WTC11 (cell line): Measurements from ENCODE around the gene CCDC81. TPM values are rescaled to one million over a fixed set of nuclear protein-coding genes. Genes with fewer than 3 reads are reported as not detected.

Source experiments
- ATAC-seq: fragments of 200-7000 bp; cut with Tn5 transposase; 2 replicates; pipeline ENCODE4 v1.10.0; 2021; ENCODE audit warnings: mild to moderate bottlenecking, moderate library complexity
- CTCF ChIA-PET: fragments of 300-600 bp; sonication (Branson Sonifier 250); formaldehyde crosslinking; loops from one replicate; lab custom pipeline; 2021; ENCODE audit warnings: antibody characterized with exemption; lab: Charles Lee
- POLR2A ChIA-PET: fragments of 350-600 bp; sonication (Branson Sonifier 250); formaldehyde crosslinking; loops from one replicate; lab custom pipeline; 2021; ENCODE audit warnings: antibody characterized with exemption; lab: Charles Lee
- DNase-seq: peaks from one replicate; pipeline ENCODE4 v3.0.0; 2021; ENCODE audit warnings: low spot score
- H3K27ac Mint-ChIP-seq: 2 replicates; pipeline ENCODE4 v1.8.0; 2021; ENCODE audit warnings: mixed read lengths
- H3K27me3 Mint-ChIP-seq: 2 replicates; pipeline ENCODE4 v1.8.0; 2021; ENCODE audit warnings: low read depth, mild to moderate bottlenecking, moderate library complexity, mixed read lengths
- H3K36me3 Mint-ChIP-seq: 2 replicates; pipeline ENCODE4 v1.8.0; 2021; ENCODE audit warnings: mixed read lengths
- H3K4me1 Mint-ChIP-seq: 2 replicates; pipeline ENCODE4 v1.8.0; 2022; ENCODE audit warnings: mixed read lengths
- H3K4me3 Mint-ChIP-seq: 2 replicates; pipeline ENCODE4 v1.8.0; 2021; ENCODE audit warnings: mild to moderate bottlenecking, moderate library complexity, mixed read lengths
- H3K9me3 Mint-ChIP-seq: 2 replicates; pipeline ENCODE4 v1.8.0; 2021; ENCODE audit warnings: mixed read lengths
- AFF4 ChIP-seq: sonication (generic); formaldehyde crosslinking; IDR thresholded peaks from 2 replicates; pipeline ENCODE4 v1.8.1; 2023; ENCODE audit warnings: mild to moderate bottlenecking, missing genetic modification reagents, borderline replicate concordance
- CBFB ChIP-seq: sonication (generic); formaldehyde crosslinking; IDR thresholded peaks from 2 replicates; pipeline ENCODE4 v1.8.1; 2022; ENCODE audit warnings: mild to moderate bottlenecking, low read depth, missing genetic modification reagents
- CREM ChIP-seq: sonication (generic); formaldehyde crosslinking; IDR thresholded peaks from 2 replicates; pipeline ENCODE4 v1.8.1; 2022; ENCODE audit warnings: mild to moderate bottlenecking, missing genetic modification reagents, moderate library complexity
- ELF4 ChIP-seq: sonication (generic); formaldehyde crosslinking; IDR thresholded peaks from 2 replicates; pipeline ENCODE4 v1.8.1; 2022; ENCODE audit warnings: low read depth, mild to moderate bottlenecking, moderate library complexity, missing genetic modification reagents
- ESRRA ChIP-seq: sonication (generic); formaldehyde crosslinking; IDR thresholded peaks from 2 replicates; pipeline ENCODE4 v1.8.1; 2022; ENCODE audit warnings: mild to moderate bottlenecking, missing genetic modification reagents, borderline replicate concordance
- FOXP1 ChIP-seq: sonication (generic); formaldehyde crosslinking; IDR thresholded peaks from 2 replicates; pipeline ENCODE4 v1.8.0; 2022; ENCODE audit warnings: missing genetic modification reagents, mild to moderate bottlenecking, moderate library complexity, borderline replicate concordance
- GTF2I ChIP-seq: fragments of 250-450 bp; sonication (Bioruptor Pico); conservative IDR thresholded peaks from 2 replicates; pipeline ENCODE4 v1.4.0; 2021; ENCODE audit warnings: mild to moderate bottlenecking
- HMGXB4 ChIP-seq: sonication (generic); formaldehyde crosslinking; IDR thresholded peaks from 2 replicates; pipeline ENCODE4 v1.8.1; 2023; ENCODE audit warnings: mild to moderate bottlenecking, moderate library complexity, missing genetic modification reagents
- IRF2 ChIP-seq: sonication (generic); formaldehyde crosslinking; IDR thresholded peaks from 2 replicates; pipeline ENCODE4 v1.8.0; 2022; ENCODE audit warnings: low read depth, missing genetic modification reagents, borderline replicate concordance
- JAZF1 ChIP-seq: fragments of 250-450 bp; sonication (Bioruptor Pico); IDR thresholded peaks from 2 replicates; pipeline ENCODE4 v1.9.0; 2021; ENCODE audit warnings: moderate library complexity, mild to moderate bottlenecking, inconsistent platforms
- JUN ChIP-seq: sonication (generic); formaldehyde crosslinking; IDR thresholded peaks from 2 replicates; pipeline ENCODE4 v1.8.0; 2023; ENCODE audit warnings: mild to moderate bottlenecking, missing genetic modification reagents
- KAT7 ChIP-seq: sonication (generic); formaldehyde crosslinking; IDR thresholded peaks from 2 replicates; pipeline ENCODE4 v1.8.1; 2023; ENCODE audit warnings: missing genetic modification reagents, mild to moderate bottlenecking, borderline replicate concordance
- MXD4 ChIP-seq: fragments of 250-450 bp; sonication (Bioruptor Pico); IDR thresholded peaks from 2 replicates; pipeline ENCODE4 v1.8.0; 2021; ENCODE audit warnings: mild to moderate bottlenecking, moderate library complexity, borderline replicate concordance
- PRRX2 ChIP-seq: fragments of 250-450 bp; sonication (Bioruptor Pico); IDR thresholded peaks from 2 replicates; pipeline ENCODE4 v1.8.0; 2021; ENCODE audit warnings: mild to moderate bottlenecking
- RELA ChIP-seq: sonication (generic); formaldehyde crosslinking; IDR thresholded peaks from 2 replicates; pipeline ENCODE4 v1.8.1; 2022; ENCODE audit warnings: missing genetic modification reagents, mild to moderate bottlenecking, borderline replicate concordance
- SP1 ChIP-seq: sonication (generic); formaldehyde crosslinking; conservative IDR thresholded peaks from 2 replicates; pipeline ENCODE4 v1.8.1; 2022; ENCODE audit warnings: missing genetic modification reagents
- ZNF219 ChIP-seq: sonication (generic); formaldehyde crosslinking; IDR thresholded peaks from 2 replicates; pipeline ENCODE4 v1.8.0; 2023; ENCODE audit warnings: missing genetic modification reagents, mild to moderate bottlenecking, borderline replicate concordance
- ZNF232 ChIP-seq: sonication (generic); formaldehyde crosslinking; IDR thresholded peaks from 2 replicates; pipeline ENCODE4 v1.8.0; 2022; ENCODE audit warnings: mild to moderate bottlenecking, missing genetic modification reagents
- ZNF512 ChIP-seq: sonication (generic); formaldehyde crosslinking; IDR thresholded peaks from 2 replicates; pipeline ENCODE4 v1.8.1; 2022; ENCODE audit warnings: missing genetic modification reagents, borderline replicate concordance
- total RNA-seq: library from RNA; stranded (reverse); gene quantifications from 3 replicates; pipeline ENCODE4 v1.2.3, GENCODE V29; 2021
- TF ChIP-seq, protein P1 (sequence below): sonication (generic); formaldehyde crosslinking; IDR thresholded peaks from 2 replicates; pipeline ENCODE4 v1.8.1; 2022; ENCODE audit warnings: mild to moderate bottlenecking, missing genetic modification reagents, moderate library complexity, borderline replicate concordance
- TF ChIP-seq, protein P2 (sequence below): sonication (generic); formaldehyde crosslinking; IDR thresholded peaks from 2 replicates; pipeline ENCODE4 v1.8.1; 2022; ENCODE audit warnings: mild to moderate bottlenecking, moderate library complexity, missing genetic modification reagents
- TF ChIP-seq, protein P3 (sequence below): sonication (generic); formaldehyde crosslinking; IDR thresholded peaks from 2 replicates; pipeline ENCODE4 v1.8.1; 2023; ENCODE audit warnings: mild to moderate bottlenecking, missing genetic modification reagents, moderate library complexity

CCDC81 gene
- total RNA-seq, 1 experiment from 2014 or later: 0.98 TPM

DNA sequence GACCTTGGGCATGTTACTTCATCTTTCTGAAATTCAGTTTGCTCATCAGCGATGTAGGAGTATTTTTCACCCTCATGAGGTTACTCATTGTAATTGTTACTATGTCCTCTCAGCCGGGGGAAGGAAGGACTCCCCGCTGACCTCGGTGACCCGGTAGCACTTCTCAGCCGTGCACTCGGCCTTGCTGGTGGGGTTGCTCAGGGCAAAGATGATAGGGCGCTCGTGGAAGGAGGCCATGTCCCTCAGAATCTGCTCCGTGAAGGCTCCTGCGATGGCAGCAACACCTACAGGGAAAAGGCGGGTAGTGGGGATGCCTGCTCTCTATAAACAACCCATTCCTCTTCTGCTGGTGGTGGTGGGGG, 72.2 kb downstream of the CCDC81 start (continued):
- TF ChIP-seq ELF4 (CRISPR knock-in tag): no peak
- no peak for TF ChIP-seq FOXP1
- no peak for TF ChIP-seq JAZF1 (CRISPR knock-in tag)
- TF ChIP-seq, protein P1, sequence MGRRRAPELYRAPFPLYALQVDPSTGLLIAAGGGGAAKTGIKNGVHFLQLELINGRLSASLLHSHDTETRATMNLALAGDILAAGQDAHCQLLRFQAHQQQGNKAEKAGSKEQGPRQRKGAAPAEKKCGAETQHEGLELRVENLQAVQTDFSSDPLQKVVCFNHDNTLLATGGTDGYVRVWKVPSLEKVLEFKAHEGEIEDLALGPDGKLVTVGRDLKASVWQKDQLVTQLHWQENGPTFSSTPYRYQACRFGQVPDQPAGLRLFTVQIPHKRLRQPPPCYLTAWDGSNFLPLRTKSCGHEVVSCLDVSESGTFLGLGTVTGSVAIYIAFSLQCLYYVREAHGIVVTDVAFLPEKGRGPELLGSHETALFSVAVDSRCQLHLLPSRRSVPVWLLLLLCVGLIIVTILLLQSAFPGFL (CRISPR knock-in tag): no peak
- no peak for TF ChIP-seq HMGXB4
- TF ChIP-seq GTF2I (CRISPR knock-in tag): no peak
- TF ChIP-seq, protein P2, sequence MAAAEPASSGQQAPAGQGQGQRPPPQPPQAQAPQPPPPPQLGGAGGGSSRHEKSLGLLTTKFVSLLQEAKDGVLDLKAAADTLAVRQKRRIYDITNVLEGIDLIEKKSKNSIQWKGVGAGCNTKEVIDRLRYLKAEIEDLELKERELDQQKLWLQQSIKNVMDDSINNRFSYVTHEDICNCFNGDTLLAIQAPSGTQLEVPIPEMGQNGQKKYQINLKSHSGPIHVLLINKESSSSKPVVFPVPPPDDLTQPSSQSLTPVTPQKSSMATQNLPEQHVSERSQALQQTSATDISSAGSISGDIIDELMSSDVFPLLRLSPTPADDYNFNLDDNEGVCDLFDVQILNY (CRISPR knock-in tag): no peak
- no peak for TF ChIP-seq CBFB
- TF ChIP-seq ZNF219 (CRISPR knock-in tag): no peak
- no peak for TF ChIP-seq AFF4 (CRISPR knock-in tag)
- TF ChIP-seq, protein P3, sequence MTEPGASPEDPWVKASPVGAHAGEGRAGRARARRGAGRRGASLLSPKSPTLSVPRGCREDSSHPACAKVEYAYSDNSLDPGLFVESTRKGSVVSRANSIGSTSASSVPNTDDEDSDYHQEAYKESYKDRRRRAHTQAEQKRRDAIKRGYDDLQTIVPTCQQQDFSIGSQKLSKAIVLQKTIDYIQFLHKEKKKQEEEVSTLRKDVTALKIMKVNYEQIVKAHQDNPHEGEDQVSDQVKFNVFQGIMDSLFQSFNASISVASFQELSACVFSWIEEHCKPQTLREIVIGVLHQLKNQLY (CRISPR knock-in tag): no peak
- no peak for TF ChIP-seq MXD4 (CRISPR knock-in tag)
- TF ChIP-seq ZNF232 (CRISPR knock-in tag): no peak
- TF ChIP-seq, all 79 proteins: peak for 0

DNA sequence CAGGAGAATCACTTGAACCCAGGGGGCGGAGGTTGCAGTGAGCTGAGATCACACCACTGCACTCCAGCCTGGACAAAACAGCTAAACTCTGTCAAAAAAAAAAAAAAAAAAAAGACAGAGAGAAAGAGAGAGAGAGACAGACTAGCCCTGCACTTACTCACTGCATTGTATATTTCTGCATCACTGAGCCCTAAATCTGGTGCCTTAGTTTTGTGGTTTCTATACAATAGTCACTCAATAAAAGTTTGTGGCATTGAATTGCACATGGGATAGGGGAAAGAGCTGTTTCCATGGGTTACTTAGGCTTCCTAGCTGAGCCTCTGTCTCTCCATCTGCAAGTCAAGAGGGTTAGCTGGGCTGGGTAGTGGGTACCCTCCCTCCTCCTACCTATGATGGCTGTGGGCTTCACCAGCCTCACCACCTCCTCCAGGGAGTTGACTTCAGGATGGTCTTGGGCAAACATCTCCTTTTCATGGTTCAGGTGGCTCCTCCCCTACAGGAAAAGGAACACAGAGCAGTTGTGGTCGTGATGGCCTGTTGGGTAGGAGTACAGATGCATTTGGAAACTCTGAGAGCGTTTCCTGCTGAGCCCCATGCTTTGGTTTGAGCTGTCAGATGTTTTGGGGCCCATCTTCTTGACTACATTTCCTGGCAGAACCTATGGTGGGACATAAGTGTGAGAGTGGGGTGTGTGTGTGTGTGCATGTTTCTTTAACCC, 73.2 kb downstream of the CCDC81 start:
- Mint-ChIP-seq H3K4me1 (no peaks in the 10 kb centered on the region), H3K9me3 (no peaks in the 10 kb centered on the region), H3K27me3 (no peaks in the 10 kb centered on the region; the same call in 1 of the 2 replicates), H3K4me3 (no peak overlapping the region), H3K36me3 (no peaks in the 10 kb centered on the region), H3K27ac (no peak overlapping the region)
- DNase-seq (no peak), ATAC-seq (no peak)
- ChIA-PET POLR2A (no interaction called here), CTCF (interaction anchor here (2.2 kb wide), 1 partner anchor 87 kb away, joined by 10 read pairs; no protein-coding TSS in a partner anchor)
- TF ChIP-seq KAT7 (CRISPR knock-in tag) (no peak), SP1 (CRISPR knock-in tag) (no peak), IRF2 (CRISPR knock-in tag) (no peak), RELA (CRISPR knock-in tag) (no peak), CBFB (no peak), CREM (no peak), ESRRA (CRISPR knock-in tag) (no peak), PRRX2 (CRISPR knock-in tag) (no peak), ZNF512 (CRISPR knock-in tag) (no peak), JUN (CRISPR knock-in tag) (no peak)
- TF ChIP-seq, protein P1 (CRISPR knock-in tag): no peak
